GM21737 (cell line): ENCODE data around the gene PTMS.

Source experiments
- ATAC-seq: cut with Tn5 transposase; IDR thresholded peaks from one replicate; pipeline ENCODE4 v1.9.1; 2021; ENCODE audit warnings: mild to moderate bottlenecking, moderate library complexity; ENCODE audit not compliant: unreplicated experiment

Gene PTMS

DNA sequence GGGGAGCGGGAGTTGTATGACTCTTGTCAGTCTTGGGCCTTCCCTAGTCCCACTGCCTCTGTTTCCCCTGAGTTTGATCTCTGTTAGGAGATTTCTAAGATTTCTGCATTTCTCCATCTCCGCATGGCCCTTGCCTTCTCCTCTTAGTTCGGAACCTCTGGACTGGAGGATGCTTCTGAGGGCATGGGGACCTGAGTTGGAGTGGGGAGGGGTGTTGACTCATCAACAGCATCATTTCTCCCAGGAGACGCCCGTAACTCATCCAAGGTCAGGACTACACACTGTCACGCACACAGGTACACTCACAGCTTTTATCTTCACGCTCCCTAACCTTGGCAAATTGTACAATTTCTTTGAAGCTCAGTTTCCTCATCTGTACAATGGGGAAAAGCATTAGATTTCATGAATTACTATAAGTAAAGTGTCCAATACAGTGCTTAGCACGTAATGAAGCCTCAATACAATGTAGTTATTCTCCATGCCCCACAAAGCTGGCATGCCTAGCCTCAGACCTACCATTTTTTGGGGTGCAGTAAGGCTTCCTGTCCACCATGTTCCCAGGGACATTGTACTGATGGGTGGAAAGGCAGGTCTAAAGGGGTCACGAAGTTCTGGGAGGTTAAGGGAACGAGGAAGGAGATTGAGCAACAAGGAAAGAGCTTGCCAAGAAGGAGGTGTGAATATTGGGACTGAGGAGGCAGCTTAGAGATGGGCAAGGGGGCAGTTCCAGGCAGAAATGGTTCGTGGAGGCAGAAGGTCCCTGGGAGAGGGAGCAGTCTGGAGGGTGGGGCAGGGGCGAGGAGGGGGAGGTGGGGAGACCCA, 5.6 kb downstream of the PTMS start:
- no peak for ATAC-seq

DNA sequence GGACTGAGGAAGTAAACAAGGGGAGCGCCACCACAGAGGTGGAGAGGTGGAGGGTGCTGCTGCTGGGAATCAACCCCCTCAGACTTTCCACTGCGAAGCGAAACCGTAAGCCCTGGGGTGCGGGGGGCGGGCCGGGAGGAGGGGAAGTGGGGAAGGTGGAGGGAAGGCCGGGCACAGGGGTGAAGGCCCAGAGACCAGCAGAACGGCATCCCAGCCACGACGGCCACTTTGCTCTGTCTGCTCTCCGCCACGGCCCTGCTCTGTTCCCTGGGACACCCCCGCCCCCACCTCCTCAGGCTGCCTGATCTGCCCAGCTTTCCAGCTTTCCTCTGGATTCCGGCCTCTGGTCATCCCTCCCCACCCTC, 6.2 kb downstream of the PTMS start, which contains the start of gene LAG3:
TSS of gene LAG3 (plus strand) at position 190 of the 365 bp plus-strand sequence. CDS start 333 bp downstream, outside the sequence.
- no peak for ATAC-seq

DNA sequence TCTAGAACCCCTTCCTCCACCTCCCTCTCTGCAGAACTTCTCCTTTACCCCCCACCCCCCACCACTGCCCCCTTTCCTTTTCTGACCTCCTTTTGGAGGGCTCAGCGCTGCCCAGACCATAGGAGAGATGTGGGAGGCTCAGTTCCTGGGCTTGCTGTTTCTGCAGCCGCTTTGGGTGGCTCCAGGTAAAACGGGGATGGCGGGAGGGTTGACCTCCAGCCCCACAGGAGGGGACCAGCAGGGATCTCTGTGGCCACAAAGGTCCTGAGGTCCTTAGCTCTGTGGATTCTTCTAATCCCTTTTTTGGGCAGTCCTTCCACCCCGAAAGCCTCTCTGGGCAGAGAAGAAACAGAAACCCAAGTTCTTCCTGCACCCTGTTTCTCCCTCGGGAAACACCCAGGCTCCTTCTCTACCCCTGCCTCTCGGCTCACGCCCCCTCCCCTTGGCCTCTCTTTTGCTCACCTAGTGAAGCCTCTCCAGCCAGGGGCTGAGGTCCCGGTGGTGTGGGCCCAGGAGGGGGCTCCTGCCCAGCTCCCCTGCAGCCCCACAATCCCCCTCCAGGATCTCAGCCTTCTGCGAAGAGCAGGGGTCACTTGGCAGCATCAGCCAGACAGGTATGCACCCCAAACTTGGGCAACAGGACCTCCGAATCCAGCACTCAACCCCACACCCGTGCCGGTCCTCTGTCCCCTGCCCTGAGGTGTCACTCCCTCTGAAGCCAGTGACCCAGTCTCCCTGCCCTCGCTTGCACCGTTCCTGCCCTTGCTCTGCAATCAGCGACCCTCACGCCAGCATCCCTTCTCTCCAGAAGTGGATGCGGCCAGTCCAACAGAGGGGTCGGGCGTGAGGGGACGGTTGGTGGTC, 6.8 kb downstream of the PTMS start:
- no peak for ATAC-seq

DNA sequence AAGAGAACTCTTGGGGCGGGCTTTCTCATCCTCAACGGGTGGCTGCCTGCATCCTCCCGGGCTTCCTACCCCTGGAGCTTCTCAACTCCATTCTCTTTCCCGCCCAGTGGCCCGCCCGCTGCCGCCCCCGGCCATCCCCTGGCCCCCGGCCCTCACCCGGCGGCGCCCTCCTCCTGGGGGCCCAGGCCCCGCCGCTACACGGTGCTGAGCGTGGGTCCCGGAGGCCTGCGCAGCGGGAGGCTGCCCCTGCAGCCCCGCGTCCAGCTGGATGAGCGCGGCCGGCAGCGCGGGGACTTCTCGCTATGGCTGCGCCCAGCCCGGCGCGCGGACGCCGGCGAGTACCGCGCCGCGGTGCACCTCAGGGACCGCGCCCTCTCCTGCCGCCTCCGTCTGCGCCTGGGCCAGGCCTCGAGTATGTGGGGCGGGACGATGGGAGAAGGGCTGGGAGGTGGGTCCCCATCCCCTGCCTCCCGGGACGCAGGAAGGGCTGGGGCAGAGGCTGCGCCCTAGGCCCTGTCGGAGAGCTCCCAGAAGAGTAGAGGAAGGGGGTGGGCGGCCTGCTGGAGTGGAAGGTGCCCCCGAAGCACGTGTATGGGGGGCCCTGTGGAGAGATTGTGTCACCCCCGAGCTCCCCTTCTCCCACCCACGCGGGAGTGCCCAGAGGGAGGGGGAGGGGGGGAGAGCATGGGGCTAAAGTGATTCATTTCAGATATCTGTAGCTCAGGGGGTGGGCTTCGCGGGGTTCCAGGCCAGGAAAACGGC, 7.6 kb downstream of the PTMS start:
- ATAC-seq: no peak

DNA sequence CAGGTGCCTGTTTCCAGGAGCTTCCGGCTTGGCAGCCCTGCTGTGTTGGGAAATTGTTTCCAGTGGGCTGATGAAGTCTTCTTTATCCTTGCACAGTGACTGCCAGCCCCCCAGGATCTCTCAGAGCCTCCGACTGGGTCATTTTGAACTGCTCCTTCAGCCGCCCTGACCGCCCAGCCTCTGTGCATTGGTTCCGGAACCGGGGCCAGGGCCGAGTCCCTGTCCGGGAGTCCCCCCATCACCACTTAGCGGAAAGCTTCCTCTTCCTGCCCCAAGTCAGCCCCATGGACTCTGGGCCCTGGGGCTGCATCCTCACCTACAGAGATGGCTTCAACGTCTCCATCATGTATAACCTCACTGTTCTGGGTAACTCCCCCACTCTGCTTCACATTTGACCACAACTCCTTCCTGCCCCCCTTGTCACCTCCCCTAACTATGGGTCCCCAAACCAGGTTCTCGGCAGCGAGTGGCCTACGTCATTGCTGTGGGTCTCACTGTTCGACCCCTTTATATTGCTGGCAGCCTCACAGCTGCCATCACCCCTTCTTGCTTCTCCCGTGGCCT, 8.4 kb downstream of the PTMS start:
- ATAC-seq: no peak

DNA sequence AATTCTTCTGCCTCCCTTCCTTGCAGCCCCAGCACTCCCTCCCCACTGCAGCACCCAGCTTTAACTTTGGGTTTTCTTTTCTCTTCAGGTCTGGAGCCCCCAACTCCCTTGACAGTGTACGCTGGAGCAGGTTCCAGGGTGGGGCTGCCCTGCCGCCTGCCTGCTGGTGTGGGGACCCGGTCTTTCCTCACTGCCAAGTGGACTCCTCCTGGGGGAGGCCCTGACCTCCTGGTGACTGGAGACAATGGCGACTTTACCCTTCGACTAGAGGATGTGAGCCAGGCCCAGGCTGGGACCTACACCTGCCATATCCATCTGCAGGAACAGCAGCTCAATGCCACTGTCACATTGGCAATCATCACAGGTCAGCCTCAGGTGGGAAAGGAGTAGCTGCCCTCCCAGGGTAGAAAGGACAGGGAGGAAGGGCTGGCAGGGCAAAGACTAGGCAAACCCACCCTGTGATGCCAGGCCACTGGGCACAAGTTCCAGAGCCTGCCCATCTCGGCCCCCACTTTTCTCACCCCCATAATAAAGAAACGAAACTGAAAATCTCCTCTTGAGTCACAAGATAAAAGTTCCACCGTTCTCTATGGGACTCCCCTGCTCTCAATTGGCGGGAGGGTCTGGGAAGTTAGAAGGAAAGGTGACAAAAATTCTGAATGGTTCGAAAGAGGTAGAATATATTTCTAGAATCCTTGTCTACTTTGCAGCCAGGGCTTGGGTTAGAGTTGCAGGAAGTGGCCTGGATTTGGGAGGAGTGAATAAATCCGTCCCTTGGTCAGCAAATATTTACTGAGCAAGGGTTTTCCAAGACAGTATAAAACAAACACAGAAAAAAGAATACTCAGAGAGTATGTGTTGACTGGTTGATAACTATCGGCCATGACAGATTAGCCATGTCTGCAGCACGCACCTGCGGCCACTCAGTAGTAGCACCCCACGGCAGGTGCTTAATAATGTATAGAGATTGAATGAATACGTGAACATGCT, 9.3 kb downstream of the PTMS start:
- ATAC-seq: no peak

DNA sequence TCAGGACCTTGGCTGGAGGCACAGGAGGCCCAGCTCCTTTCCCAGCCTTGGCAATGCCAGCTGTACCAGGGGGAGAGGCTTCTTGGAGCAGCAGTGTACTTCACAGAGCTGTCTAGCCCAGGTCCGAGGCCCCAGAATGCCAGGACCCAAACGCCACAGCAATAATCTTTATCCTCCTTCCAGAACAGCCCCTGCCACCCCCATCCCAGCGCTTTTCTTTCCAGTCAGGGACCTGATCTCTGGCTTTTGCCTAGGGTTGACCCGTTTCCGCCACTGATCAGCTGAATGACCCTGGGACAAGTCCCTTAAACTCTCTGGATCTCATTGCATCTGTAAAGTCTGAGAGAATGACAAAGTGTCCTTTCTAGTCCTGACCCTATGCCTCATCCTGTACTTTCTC, 11.2 kb downstream of the PTMS start:
- ATAC-seq: no peak

- no peak for ATAC-seq
Measured at GRCh38 chr12:6778217-6778573, 12.0 kb downstream of the PTMS start.

- peak; percentile 75 for ATAC-seq
Measured at GRCh38 chr12:6778574-6779550, 12.7 kb downstream of the PTMS start.

- no peak for ATAC-seq
Measured at GRCh38 chr12:6779708-6780432, 13.7 kb downstream of the PTMS start.

GRCh38 chr12:6780573-6780972, 14.4 kb downstream of the PTMS start:
- ATAC-seq: no peak

DNA sequence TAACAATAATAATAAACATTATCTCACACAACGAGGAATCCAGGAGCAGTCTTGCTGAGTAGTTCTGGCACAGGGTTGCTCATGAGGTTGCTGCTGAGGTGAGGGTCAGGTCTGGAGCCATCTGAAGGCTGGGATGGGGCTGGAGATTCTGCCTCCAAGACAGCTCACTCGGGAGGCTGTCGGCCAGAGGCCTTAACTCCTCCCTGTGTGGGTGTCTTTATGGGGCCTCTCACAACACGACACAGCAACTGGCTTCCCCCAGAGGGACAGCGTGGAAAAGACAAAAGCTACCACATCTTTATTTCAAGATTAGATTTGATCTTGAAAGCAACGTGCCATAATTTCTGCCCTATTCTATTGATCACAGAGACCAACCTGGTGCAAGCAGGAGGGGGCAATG, 16.0 kb downstream of the PTMS start:
- no peak for ATAC-seq

DNA sequence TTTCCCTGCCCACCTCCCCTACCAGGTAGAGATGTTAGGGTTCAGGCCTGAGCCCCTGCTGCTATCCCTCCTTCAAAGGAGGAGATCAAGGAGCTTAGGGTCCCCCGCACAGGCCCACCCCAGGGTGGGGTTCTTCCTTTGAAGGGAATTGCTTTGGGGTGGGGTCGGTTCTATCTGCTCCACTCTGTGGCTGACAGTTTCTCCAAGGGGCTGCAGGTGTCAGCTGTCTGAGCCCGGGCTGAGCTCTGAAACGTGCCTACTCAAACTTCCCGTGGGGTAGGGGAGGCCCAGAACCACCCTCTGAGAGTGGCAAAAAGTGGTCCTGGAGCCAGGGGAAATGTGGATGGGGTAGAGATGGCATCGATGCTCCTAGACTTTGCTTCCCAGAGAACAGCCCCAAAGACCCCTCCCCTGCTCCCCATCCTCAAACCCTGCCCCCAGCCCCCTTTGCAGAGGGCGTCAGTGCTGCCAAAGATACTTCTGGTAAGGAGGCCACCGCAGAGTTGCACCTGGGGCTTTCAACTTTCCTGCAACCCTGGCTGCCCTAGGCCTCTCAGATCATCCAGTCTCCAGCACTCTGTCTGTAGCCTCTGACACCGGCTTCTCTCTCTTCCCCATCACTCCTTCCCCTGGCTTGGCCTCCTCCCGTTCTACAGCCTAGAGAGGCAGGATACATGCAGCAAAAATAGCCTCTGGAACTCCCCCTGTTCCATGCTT, 16.8 kb downstream of the PTMS start:
- no peak for ATAC-seq

GRCh38 chr12:6783828-6784227, 17.7 kb downstream of the PTMS start:
- no peak for ATAC-seq

DNA sequence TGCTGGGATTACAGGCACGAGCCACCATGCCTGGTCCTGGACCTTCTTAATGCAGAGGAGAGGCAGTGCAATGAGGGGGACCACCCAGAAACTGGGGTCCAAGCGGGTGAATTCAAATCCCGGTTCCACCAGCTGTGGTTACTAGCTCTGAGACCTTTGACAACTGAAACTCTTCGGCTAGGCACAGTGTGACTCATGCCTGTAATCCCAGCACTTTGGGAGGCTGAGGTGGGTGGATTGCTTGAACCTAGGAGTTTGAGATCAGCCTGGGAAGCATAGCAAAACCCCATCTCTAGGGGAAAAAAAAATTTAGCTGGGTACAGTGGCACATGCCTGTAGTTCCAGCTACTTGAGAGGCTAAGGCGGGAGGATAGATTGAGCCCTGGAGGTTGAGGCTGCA, 18.1 kb downstream of the PTMS start:
- ATAC-seq: no peak

- no peak for ATAC-seq
Measured at GRCh38 chr12:6784761-6785160, 18.6 kb downstream of the PTMS start.

- ATAC-seq: no peak
Measured at GRCh38 chr12:6786416-6787094, 20.4 kb downstream of the PTMS start.
